Left ventricle myocardium inferior (tissue), 1 donor: ENCODE measurements around the gene PSD4. TPM values are rescaled to one million over a fixed set of nuclear protein-coding genes. Genes with fewer than 3 reads are reported as not detected.

Source experiments
- DNase-seq: peaks from one replicate; pipeline ENCODE4 v3.0.0-alpha.2; 2020
- H3K27ac ChIP-seq: fragments of 200-600 bp; replicated peaks from 2 replicates; pipeline ENCODE4 v1.8.0; 2021
- H3K27me3 ChIP-seq: fragments of 200-600 bp; 2 replicates; pipeline ENCODE4 v1.8.0; 2021; ENCODE audit warnings: low read depth
- H3K36me3 ChIP-seq: fragments of 200-600 bp; 2 replicates; pipeline ENCODE4 v1.8.0; 2021
- H3K4me1 ChIP-seq: fragments of 200-600 bp; 2 replicates; pipeline ENCODE4 v1.8.0; 2021
- H3K4me3 ChIP-seq: fragments of 200-600 bp; 2 replicates; pipeline ENCODE4 v1.8.0; 2021; ENCODE audit warnings: mild to moderate bottlenecking, moderate library complexity
- H3K9me3 ChIP-seq: fragments of 200-600 bp; replicated peaks from 2 replicates; pipeline ENCODE4 v1.8.0; 2021
- CTCF ChIP-seq: fragments of 200-600 bp; IDR thresholded peaks from 2 replicates; pipeline ENCODE4 v1.8.0; 2021; ENCODE audit warnings: antibody characterized with exemption, mild to moderate bottlenecking, borderline replicate concordance
- intact Hi-C: fragments of 100-400 bp; cut with micrococcal nuclease; formaldehyde crosslinking; loops from one replicate; pipeline ENCODE4 v1.11.0; 2022
- total RNA-seq: library from RNA; stranded (reverse); fragmentation: NEBNext Ultra II Directional; extraction: Animal tissue kit (Norgen Biotek cat#: 25700); gene quantifications from one replicate; pipeline ENCODE4 v1.2.1, GENCODE V29; 2021
- donor health status: DM: no; HTN: yes; CAD: no; lungs with severe emphysema.

PSD4 gene
- total RNA-seq, 1 donor from 2014 or later = 2.2 TPM

- no peak for DNase-seq
- no peak for TF ChIP-seq CTCF
- Histone ChIP-seq H3K4me3 (no peak overlapping the region), H3K9me3 (no peaks in the 10 kb centered on the region), H3K27ac (no peak overlapping the region), H3K27me3 (no peaks in the 10 kb centered on the region), H3K4me1 (peaks cover 35% of the 10 kb centered on the region), H3K36me3 (no peaks in the 10 kb centered on the region)
- intact Hi-C loops = no loop called here
These were observed 68.6 kb downstream of the PSD4 start for GRCh38 chr2:113242327-113242726.

GRCh38 chr2:113245276-113245711 is 71.5 kb downstream of the PSD4 start:
- intact Hi-C loops = loop anchor here (5.0 kb wide), 1 partner anchor 127 kb away; no protein-coding TSS in a partner anchor

GRCh38 chr2:113246606-113247005 is 72.8 kb downstream of the PSD4 start:
- no peak for DNase-seq
- H3K36me3 ChIP-seq = no peaks in the 10 kb centered on the region
- H3K4me3 ChIP-seq = no peak overlapping the region
- intact Hi-C loops = loop anchor here (5.0 kb wide), 1 partner anchor 126 kb away; no protein-coding TSS in a partner anchor
- no peaks in the 10 kb centered on the region for H3K27me3 ChIP-seq
- H3K27ac ChIP-seq = no peak overlapping the region
- H3K4me1 ChIP-seq = peaks cover 18% of the 10 kb centered on the region
- H3K9me3 ChIP-seq = no peaks in the 10 kb centered on the region
- TF ChIP-seq CTCF = no peak

More at GRCh38 chr2:113245276-113245711, 71.5 kb downstream of the PSD4 start:
- no peak for TF ChIP-seq CTCF
- Histone ChIP-seq H3K9me3 (no peaks in the 10 kb centered on the region), H3K4me1 (peaks cover 23% of the 10 kb centered on the region), H3K4me3 (no peak overlapping the region), H3K36me3 (no peaks in the 10 kb centered on the region), H3K27me3 (no peaks in the 10 kb centered on the region), H3K27ac (no peak overlapping the region)
- no peak for DNase-seq

GRCh38 chr2:113248997-113249770 is 75.4 kb downstream of the PSD4 start:
- H3K4me3 ChIP-seq = no peak overlapping the region
- peak; percentile 77 for DNase-seq

GRCh38 chr2:113251118-113251517 is 77.3 kb downstream of the PSD4 start:
- Histone ChIP-seq H3K27ac (no peak overlapping the region), H3K4me3 (no peak overlapping the region), H3K36me3 (no peaks in the 10 kb centered on the region), H3K9me3 (no peaks in the 10 kb centered on the region), H3K27me3 (no peaks in the 10 kb centered on the region), H3K4me1 (peaks cover 24% of the 10 kb centered on the region)
- TF ChIP-seq CTCF = no peak
- intact Hi-C loops = loop anchor here (10.0 kb wide), 1 partner anchor 46 kb away; no protein-coding TSS in a partner anchor
- no peak for DNase-seq

More at GRCh38 chr2:113248997-113249770, 75.4 kb downstream of the PSD4 start:
- Histone ChIP-seq H3K4me1 (peaks cover 23% of the 10 kb centered on the region), H3K36me3 (no peaks in the 10 kb centered on the region), H3K27me3 (no peaks in the 10 kb centered on the region), H3K9me3 (no peaks in the 10 kb centered on the region), H3K27ac (no peak overlapping the region)
- intact Hi-C loops = loop anchor here (5.0 kb wide), 1 partner anchor 123 kb away; no protein-coding TSS in a partner anchor
- peak; percentile 92 for TF ChIP-seq CTCF
